ENCODE measurements around the gene C2CD4B.

GRCh38 chr15:62190274-62190673 is 25.2 kb upstream of the C2CD4B start:
- TF ChIP-seq POLR2A (IDR thresholded peaks at IDR 0.05) (no peak), CTCF (IDR thresholded peaks at IDR 0.05) (no peak)

Measured in stomach (tissue), 4 donors.